NCI-H69 (cell line): ENCODE data around the gene PARD6B.
"Not testable (repeated sequence)": the region's sequence is repeated elsewhere in the genome, so short reads cannot be mapped to it uniquely, and the experiment has no call there.

ENCODE experiments used
- DNase-seq: peaks from one replicate; lab custom pipeline; 2025; lab: John Stamatoyannopoulos, UW

PARD6B gene, protein sequence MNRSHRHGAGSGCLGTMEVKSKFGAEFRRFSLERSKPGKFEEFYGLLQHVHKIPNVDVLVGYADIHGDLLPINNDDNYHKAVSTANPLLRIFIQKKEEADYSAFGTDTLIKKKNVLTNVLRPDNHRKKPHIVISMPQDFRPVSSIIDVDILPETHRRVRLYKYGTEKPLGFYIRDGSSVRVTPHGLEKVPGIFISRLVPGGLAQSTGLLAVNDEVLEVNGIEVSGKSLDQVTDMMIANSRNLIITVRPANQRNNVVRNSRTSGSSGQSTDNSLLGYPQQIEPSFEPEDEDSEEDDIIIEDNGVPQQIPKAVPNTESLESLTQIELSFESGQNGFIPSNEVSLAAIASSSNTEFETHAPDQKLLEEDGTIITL

DNA sequence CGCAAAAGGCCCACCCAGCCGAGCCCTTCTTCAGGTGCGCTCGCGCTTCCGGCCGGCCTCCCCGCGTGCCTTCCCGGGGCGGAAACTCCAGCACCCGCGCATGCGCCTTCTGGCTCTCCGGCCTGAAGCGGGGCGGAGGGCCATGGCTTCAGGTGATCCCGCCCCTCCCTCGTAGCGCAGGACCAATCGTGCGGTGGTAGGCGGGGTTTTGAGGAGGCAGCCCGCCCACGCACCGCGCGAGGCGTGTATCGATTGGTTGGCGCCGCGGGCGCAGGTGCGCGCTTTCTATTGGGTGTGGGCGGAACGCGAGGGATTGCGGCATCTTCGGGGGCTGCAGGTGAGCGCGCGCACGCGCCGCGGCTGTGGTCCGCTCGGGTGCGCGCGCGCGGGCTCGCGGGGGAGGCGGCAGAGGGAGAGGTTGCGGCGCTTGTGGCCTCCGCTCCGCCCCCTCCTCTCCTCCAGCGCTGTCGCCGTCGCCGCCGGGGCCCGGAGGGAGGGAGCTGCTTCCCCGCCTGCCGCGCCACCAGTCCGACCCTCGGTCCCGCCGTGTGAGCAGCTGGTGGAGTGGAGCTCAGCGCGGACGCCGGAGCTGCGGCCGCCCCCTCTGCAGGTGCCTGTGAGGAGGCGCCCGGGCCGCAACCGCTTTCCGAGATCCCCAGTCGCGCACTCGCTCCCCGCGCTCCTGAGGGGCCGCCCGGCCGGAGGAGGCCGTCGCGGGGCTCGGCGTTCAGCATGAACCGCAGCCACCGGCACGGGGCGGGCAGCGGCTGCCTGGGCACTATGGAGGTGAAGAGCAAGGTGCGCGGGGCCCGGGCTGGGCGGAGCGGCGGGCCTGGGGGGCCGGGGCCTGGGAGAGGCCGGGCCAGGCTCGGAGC, at the start of gene PARD6B:
PARD6B (plus strand) TSS at position 526 of the 875 bp plus-strand sequence; CDS start at position 733, 207 bp downstream.
- DNase-seq = peak; percentile 98

DNA sequence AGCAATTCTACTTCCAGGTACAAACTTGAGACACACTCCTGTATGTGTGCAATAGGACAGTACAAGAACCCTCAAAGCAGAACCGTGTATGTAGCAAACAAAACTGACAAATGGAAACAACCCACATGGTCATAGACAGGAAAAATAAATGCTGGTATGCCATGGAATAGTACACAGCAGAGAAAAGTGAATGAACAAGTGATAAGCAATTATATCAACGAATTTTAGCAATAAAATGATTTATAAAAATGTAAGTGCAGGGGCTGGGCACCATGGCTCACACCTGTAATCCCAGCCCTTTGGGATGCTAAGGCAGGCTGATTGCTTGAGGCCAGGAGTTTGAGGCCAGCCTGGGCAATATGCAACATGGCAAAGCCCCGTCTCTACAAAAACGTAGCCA, 49.3 kb upstream of the PARD6B start:
- DNase-seq = no peak

DNA sequence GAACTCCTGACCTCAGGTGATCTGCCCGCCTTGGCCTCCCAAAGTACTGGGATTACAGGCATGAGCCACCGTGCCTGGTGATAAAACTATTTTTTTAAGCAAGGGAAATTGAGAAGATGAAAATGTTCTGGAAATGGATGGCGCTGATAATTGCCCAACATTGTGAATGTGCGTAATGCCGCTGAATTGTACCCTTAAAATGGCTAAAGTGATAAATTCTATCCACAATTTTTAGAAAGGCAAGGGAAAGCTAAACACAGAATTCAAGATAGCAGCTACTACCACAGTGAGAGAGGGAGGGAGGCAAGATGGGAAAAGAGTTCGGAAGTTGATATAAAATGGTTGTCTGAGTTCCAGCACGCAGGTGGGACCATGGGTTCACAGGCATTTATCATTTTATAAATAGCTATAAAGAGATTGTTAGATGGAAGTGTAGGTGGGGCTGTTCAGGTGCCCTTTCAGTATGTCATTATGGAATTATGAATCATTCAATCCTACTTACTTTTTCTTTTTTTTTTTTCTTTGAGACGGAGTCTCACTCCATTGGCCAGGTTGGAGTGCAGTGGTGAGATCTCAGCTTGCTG, 48.3 kb upstream of the PARD6B start:
- no peak for DNase-seq

DNA sequence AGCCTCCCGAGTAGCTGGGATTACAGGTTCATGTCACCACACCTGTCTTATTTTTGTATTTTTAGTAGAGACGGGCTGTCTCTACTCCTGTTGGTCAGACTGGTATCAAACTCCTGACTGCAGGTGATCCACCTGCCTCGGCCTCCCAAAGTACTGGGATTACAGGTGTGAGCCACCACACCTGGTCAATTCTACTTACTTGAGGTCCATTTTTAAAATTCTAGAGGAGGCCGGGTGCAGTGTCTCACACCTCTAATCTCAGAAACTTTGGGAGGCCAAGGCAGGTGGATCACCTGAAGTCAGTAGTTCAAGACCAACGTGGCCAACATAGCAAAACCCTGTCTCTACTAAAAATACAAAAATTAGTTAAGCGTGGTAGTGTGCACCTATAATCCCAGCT, 47.8 kb upstream of the PARD6B start:
- DNase-seq = no peak

DNA sequence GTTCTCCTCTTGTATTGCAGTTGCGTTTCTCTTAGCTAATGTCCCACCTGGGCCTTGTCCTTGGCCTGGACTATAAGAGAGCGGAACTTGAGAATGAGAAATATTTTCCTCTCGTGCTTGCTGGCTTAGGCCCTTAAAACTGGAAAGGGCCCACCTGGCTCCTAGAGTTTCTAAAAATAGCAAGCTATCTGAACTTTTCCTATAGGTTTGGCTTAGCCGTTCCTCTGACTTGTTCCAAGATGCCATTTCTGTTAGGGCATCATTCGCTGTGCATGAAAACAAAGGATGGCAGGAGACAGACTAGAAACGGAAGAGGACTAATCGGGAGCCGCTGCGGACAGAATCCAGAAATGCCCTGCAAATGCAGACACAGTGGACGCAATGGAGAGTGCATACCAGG, 44.6 kb upstream of the PARD6B start:
- DNase-seq = no peak

DNA sequence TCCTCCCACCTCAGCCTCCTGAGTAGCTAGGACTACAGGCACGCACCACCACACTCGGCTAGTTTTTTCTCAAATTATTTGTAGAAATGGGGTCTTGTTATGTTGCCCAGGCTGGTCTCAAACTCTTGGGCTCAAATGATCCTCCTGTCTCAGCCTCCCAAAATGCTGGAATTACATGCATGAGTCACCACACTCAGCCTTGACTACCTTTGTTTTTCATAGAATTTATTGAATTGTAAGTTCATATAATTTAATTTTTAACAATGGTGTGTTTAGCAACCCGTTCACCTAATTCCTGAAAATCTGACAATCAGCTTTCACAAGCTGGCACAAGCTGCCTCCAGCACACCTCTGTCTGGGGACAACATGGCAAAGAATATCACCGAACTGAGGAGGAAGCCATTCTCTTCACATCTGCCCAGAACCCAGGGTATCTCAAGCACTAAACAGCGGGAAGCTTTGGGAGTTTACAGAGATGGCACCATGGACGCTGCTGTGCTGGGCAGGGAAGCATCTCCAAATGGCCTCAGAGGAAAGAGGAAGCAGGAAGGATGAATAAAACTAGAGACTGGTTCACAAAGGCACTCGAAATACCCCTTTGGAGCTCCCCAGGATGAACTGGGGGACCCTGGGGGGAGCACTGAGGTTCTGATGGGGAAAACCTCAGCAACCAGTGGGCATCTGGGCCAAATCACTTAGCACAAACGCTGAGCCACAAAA, 43.0 kb upstream of the PARD6B start:
- no peak for DNase-seq

DNA sequence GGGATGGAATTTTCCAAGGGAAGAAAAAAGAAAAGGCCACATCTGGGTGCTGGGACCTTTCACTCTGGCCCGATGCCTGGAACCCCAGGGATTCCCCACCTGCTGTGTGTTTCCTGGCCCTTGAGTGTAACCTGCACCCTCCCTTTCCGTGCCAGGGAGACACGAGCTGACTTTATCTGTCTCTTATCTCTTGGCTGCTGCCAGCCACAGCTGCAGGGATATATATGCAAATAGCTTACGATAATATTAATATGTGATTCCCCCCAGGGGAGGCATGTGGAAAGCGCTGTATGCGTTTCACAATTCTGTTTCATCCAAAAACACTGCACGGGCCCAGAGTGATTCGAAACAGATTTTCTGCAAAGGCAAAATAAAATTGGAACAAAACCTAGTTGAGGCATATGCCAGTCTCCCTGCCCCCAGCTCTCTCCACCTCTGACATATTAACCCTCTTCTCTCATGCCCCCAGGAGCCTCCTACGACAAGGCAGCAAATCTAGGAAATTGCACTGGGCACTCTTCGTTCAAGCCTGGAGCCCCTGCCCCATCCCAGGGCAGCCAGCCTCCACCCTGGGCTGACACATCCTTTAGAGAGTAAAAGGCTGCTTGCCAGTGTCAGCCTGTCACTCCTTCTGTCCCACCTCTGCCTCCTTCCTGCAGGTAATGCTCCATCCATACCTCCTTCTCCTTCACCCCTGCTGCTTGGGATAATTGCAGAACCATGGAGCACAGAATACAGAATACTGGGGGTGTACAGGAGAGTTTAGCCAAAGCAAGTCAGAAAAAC, 41.3 kb upstream of the PARD6B start:
- no peak for DNase-seq

DNA sequence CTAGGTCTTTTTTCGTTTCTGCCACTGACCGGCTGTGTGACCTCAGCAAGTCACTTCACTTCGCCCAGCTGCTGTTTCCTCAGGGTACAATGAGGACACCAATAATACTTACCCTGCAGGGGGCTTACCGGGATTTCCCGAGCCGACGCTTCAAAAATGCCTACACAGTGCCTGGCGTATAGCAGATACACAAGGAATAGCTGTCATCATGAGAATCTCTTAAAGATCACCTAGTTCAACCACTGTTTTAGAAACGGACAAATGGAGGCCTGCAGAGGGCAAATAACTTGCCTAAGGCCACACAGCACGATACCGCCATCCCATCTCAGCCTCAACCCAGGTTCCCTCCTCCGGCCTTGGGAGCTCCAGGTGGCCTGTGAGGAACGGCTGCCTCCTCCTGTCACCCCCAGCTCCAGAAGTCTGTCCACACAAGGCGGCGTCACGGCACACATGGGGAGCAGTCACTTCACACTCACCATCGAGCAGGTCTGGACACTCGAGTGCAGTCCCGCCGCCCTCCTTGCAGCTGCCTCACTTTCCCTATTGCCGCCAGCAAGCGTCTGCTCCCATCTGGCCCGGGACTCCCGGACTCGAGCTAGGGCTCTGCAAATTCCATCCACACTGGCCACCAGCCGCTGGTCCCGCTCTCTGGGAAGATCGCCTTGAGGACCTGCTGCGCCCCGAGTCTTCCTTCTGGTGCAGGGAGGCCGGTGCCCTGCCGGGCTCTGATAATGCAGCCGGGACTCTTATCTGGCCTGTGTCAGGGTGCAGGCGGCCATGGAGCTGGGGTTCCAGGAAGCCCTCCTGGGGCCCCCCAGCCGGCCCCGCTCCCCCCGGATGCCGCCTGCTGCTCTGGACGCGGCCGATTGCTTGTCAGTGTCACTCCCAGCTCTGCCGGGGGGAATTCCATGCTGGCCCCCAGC, 40.5 kb upstream of the PARD6B start, which contains the start of gene RIPOR3:
RIPOR3 (minus strand) TSS at position 893 of the 923 bp plus-strand sequence; CDS start at position 479, 414 bp downstream.
- DNase-seq = peak; percentile 41

DNA sequence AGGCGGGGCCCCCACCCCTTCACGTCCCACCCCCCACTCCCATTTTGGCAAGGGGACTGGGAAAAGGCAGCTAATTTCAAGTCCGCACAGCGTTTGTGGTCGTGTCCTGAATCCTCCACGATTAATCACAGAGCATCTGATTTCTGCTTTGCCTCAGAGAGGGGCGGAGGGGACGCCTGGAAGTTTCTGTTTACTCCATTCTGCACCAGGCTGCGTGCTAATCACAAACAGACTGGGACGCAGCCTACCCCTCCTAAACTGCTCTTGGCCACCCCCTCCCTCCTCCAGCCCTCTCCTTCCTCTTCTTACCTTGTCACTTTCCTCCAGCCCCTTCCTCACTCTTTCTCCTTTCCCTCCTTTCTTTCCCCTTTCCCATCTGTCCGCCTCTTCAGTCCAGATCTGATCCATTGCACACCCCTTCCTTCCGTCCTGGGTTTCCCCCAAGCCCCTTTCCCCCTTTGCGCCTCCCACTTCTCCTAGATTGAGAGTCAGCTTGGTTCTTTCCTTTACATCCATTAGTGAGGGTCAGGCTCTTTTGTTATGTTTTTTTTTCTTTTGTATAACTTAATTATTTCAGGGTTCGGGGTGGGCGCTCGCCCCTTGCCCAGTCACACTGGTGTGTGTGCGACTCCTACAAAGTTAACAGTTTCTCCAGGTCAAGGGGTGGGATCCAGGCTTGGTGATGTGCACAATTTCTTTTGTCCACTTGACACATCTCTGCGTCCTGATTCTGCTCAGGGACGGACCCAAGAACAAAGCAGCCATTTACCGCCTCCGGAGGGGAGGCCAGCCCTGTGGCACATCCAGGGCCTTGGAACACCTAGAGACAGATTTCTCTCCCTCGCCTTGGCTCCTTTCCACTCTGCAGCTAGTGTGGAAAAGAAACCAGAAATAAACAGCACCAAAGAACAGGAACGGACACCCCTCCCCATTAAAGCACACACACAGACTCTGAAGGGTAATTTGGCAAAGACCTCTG, 39.5 kb upstream of the PARD6B start:
- DNase-seq = no peak

DNA sequence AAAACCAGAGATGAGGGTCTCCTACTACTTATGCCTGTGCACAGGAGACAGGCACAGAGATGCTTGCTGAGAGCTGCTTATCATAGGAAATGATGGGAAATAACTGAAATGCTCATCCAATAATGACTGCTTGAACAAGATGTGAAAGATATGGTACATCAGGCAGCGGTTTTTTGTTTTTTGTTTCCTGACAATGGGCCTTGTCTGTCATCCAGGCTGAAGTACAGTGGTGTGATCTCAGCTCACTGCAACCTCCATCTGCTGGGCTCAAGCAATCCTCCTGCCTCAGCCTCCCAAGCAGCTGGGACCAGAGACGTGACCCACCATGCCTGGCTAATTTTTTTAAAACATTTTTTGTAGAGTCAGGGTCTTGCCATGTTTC, 38.8 kb upstream of the PARD6B start:
- no peak for DNase-seq

DNA sequence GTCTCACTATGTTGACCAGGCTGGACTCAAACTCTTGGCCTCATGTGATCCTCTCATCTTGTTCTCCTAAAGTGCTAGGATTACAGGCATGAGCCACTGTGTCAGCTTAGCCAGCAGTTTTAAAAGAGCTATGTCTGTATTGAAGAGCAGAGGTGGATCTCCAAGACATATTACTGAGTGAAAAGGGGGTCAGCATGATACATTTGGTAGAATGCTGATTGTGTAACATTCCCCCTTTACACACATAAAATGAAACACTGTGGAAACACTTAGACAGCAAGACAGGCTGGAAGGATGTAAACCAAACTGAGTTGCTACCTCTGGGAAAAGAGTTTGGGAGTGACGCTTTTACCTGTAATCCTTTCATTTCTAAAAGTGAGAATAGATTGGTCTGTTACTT, 38.4 kb upstream of the PARD6B start:
- DNase-seq = no peak

DNA sequence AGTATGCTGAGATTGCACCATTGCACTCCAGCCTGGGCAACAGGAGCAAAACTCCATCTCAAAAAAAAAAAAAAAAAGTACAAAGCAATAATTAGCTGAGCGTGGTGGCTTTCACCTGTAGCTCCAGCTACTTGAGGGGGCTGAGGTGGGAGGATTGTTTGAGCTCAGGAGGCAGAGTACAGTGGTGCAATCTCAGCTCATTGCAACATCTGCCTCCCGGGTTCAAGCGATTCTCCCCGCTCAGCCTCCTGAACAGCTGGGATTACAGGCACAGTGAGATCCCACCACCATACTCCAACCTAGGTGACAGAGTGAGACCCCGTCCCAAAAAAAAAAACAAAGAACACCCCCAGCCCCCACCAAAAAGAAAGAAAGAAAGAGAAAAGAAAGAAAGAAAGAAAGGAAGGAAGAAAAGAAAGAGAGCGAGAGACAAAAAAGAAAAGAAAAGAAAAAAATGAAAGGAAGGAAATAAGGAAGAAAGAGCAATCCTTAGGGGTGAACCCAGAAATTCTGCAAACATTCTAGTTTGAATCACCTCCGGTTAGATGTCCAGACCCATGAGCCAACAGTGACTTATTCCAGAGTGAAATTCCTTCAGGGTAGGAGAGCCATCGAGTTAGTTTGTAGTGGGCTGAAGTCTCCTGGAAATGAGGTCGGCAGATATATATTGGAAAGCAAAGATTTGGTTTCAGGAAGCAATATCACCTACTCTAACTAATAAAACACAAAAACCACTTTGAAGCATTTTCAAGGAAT, 36.8 kb upstream of the PARD6B start:
- DNase-seq = no peak

DNA sequence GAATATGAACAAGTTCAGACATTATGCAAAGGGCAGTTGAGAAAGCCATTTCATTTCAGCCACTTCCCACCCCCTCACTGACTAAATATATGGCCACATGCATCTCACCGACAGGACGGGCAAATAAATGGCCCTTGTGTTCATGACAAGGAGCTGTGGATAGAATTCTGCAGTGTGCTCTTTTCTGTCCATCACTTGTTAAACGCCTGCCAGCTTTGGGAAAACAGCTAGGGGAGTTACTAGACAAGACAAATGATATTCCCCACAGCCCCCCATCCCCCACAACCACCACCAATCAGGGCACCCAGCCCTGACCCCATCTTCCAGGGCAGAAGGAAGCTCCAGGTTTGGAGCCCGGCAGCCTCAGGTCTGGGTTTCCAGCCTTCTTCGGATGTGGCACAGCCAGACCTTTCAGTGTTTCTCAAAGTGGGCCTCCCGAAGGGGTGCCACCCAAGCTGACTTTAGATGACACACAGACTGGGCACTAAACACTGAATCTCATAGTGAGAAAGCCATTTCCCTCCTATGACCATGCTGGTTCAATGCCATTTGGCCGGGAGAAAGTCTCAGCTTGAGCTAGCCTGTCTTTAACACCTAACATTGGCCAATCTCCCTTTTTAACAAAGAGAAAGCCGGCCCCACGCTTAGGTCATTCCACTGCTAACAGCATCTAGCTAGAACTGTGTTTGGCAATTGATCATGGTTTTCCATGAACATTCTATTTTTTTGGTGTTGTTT, 36.1 kb upstream of the PARD6B start:
- DNase-seq = no peak

DNA sequence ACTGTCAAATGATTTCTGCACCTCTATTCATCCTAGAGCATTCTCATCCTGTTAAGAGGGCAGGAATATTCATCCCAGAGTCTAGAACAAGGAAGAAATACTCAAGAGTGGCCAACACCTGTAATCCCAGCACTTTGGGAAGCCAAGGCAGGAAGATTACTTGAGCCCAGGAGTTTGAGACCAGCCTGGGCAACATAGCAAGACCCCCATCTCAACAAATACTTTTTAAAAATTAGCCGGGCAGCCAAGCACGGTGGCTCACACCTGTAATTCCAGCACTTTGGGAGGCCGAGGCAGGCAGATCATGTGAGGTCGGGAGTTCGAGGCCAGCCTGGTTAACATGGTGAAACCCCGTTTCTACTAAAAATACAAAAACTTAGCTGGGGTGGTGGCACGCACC, 33.1 kb upstream of the PARD6B start:
- not testable (repeated sequence) for DNase-seq

DNA sequence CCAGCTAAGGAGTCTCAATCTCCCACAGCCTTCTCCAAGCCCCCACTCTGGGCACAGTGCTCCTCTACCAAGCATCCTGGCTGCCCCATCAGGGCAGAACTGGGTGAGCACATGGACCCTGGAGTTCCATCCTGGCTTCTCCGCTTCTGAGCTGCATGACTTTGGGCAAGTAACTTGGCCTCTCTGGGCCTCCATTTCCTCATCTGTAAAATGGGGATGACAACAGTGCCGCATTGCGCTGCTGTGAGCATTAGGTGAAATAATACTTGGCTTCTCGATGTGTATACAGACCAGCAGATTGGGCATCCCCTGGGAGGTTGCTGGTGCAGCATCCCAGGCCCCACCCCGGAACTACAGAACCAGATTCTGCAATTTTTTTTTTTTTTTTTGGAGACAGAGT, 31.7 kb upstream of the PARD6B start:
- DNase-seq = no peak

DNA sequence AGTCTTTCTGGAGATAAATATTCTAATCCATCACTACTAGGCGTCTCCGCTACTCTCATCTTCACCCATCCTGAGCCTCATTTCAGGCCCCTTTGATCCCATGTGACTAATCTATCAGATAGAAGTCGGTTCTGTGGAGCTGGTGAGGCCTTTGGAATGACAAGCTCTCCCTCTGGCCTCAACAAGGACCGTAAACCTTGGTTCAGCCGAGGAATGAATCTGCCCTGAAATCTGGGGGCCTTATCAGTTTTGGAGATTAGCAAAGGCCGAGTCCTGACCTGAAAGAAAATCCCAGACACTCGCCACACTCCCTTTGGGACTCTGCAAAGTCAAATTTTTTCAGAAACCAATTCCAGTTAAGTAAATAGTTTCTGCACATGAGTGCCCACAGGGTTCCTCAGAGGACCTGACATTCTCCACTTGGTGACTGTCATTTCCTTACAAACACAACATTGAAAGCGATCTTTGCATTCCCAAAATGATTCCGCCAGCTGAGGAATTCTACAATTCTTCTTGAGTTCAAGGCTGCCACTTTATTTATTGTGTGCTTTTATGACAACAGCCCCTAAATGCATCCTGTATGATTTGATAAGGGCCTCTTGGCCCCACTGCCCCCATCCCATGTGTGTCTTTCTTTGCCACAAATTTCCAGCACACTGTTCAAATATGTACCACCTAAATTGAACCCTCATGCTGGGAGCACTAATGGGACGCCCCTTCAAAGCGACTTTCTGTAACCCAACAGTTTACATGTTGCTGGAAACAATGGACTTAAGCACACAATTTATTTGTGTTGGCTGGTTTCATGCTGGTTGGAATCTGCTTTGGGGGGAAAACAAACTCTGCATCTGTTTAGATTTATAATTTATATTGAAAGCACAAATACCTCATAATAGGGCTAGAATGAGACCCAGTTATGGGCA, 30.1 kb upstream of the PARD6B start:
- peak; percentile 73 for DNase-seq
